NCI-H2107 (cell line): ENCODE results near the gene ADARB1.

Experiments
- DNase-seq: peaks from one replicate; lab custom pipeline; 2025; lab: John Stamatoyannopoulos, UW

The ADARB1 gene

DNA sequence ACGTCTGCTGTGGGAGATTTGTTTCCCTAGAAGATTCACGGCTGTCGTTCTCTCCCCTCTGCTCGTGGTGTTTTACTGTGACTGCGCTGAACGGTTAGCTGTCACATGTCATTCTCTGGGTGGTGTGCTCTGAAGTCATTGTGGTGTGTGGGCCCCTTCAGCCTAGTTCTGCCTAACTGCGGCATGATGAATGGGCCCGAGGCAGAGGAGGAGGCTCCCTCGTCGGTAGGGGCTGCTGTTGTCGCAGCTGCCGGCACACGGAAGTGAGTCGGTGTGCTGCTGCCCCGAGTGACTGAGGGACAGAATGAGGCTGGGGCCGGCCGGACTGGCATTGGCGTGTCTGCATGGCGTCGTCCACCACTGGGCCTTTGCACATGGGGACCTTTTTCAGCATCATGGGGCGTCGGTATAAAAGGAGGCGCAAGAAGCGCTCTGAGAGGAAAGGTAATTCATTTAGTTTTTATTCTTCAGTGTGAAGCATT is 77.9 kb downstream of the ADARB1 start:
- no peak for DNase-seq

- DNase-seq: no peak
Observed at GRCh38 chr21:45153358-45154318, 79.3 kb downstream of the ADARB1 start.

GRCh38 chr21:45154511-45155508 is 80.4 kb downstream of the ADARB1 start:
- no peak for DNase-seq

DNA sequence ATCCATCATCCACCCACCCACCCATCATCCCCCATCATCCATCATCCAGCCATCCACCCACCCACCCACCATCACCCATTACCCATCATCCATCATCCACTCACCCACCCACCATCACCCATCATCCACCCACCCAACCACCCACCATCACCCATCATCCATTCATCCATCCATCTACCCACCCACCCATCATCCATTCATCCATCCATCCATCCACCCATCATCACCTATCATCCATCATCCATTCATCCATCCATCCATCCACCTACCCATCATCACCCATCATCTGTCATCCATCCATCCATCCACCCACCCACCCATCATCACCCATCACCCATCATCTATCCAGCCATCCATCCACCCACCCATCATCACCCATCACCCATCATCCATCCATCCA is 81.5 kb downstream of the ADARB1 start:
- no peak for DNase-seq

- DNase-seq: no peak
Observed at GRCh38 chr21:45156459-45156858, 82.1 kb downstream of the ADARB1 start.

DNA sequence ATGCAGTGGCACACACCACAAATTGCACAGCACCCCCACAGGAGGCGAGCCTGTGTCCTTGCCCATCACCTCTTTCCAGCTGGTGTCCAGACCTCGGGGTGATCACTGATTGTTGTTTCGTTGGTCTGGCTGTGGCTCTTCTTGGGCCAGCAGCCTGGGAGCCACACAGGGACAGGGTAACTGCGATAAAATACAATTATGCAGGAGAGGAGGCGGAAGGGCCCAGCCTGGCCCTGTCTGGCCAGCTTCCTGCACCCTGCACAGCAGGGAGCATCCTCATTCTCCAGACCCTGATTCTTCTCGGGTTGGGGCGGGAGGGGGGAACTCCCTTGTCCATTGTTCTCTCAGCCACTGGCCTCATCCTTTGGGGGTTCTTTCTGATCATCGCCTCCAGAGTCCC is 83.6 kb downstream of the ADARB1 start:
- DNase-seq: no peak

DNA sequence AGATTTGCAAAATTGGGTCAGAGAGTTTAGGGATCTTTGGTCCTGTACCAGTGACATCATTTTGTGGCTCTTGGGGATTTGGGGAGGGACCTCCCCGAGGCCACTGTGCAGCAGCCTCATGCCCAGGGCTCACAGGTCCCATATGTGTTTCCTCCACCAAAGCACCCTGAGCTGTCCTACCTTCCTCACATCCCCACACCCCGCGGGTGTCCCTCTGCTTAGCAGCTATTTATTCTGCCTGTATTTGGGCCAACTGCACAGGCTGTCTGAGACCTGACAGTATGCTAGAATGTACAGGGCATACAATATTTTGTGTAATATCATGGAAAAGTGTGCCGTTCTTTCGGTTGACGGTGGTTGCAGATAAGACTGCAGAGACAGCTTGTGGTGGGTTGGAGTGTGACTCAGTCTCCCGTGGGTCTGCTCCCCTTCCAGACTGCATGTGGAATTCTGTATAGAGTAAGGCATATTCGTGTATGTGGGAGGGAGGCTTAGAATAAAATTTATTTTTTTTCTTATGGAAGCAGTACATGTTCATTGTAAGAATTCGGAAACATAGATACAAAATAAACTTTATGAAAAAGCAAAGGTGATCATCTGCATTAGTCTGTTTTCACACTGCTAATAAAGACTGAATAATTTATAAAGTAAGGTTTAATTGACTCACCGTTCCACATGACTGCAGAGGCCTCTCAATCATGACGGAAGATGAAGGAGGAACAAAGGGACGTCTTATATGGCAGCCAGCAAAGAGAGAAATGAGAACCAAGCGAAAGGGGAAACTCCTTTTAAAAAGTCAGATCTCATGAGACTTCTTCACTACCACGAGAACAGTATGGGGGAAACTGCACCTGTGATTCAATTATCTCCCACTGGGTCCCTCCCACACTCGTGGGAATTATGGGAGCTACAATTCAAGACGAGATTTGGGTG is 84.4 kb downstream of the ADARB1 start:
- DNase-seq: no peak

DNA sequence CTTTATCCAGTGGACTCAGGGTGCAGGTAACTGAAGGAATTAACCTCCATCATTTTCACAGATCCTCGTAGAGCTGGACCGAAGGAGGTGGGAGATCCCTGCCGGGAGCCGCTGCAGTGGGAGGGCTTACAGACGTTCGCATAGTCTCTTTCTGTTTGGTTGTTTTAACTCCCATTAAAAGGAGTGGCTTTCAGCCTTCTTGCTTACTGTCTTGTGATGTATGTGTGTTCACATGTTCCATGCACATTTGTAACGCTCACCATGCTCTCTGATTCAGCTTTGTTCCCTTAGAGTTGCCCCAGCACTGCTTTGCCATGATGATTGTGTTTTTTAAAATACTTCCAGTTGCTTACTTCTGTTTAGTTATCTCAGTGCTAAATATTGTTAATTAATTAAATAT is 85.8 kb downstream of the ADARB1 start:
- no peak for DNase-seq

GRCh38 chr21:45161038-45161945 is 86.9 kb downstream of the ADARB1 start:
- DNase-seq: no peak

DNA sequence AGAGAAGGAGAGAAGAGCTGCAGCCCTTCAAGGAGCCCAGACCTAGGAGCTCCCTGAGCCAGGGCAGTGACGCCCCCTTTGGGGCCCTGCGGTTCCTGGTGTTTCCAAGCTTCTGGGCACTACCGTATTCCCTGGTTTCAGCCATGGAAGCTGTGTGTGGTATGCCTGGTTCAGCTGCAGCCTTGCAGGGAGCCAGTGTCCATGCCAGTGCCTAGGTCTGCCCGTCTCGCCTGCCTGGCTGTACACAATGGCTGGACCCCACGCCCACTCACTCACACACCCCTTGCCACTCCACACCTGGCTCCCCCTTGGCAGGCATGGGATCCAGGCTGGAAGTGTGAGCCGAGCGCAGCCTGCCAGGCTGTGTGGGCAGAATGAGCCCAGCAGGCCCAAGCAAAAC is 87.7 kb downstream of the ADARB1 start:
- DNase-seq: no peak

- no peak for DNase-seq
Observed at GRCh38 chr21:45162809-45163208, 88.4 kb downstream of the ADARB1 start.

DNA sequence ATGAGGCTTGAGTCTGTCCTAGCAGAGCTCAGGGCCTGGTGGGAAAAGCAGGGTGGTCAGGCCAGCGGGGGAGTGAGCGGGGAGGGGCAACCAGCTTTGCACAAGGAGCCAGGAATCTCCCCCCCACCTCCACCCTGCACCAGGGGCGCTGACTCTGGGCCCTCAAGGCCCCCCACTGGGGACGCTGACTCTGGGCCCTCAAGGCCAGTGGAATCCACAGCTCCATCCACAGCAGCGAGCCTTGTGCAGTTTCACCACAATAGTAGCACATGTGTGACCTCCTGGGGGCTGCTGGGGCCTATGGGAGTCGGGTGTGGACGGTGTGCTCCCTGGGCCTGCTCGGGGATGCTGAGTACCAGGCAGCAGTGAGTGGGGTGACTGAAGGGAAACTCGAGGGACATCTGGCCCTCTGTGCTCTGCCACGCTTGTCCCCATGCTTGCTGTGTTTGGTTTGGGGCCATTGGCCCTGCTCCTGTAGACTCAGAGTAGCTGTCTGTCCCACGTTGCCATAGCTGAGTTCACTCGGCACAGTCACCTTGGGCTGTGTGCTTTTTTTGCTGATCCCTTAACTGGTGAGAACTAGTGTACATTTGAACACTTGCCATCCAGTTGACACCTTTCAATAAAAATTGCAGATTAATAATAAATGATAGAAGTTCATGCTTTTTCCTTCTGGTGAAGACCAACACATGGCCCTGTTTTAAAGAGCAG is 89.2 kb downstream of the ADARB1 start:
- DNase-seq: no peak

GRCh38 chr21:45164124-45164511 is 89.7 kb downstream of the ADARB1 start:
- DNase-seq: no peak

GRCh38 chr21:45164838-45165237 is 90.5 kb downstream of the ADARB1 start:
- DNase-seq: no peak

DNA sequence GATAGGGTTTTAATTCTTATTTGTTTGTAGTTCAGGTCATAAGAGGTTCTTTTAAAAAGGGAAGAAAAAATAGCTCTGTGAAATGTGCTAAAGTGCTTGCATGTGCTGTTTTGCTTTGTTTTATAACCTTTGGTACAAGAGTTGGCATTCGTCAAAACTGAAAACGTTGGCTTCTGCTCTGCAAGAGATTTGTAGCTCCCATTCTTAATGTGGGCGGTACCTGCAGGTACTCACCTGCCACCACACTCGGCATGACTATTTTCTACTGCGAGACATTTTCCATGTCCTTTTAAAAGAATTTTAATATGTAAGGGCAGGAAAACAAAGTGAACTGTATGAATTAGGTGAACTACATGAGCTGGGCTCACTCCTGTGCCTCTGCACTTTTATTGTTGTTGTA is 92.6 kb downstream of the ADARB1 start:
- no peak for DNase-seq

GRCh38 chr21:45167796-45168222 is 93.4 kb downstream of the ADARB1 start:
- no peak for DNase-seq

- no peak for DNase-seq
Observed at GRCh38 chr21:45168522-45168921, 94.1 kb downstream of the ADARB1 start.

DNA sequence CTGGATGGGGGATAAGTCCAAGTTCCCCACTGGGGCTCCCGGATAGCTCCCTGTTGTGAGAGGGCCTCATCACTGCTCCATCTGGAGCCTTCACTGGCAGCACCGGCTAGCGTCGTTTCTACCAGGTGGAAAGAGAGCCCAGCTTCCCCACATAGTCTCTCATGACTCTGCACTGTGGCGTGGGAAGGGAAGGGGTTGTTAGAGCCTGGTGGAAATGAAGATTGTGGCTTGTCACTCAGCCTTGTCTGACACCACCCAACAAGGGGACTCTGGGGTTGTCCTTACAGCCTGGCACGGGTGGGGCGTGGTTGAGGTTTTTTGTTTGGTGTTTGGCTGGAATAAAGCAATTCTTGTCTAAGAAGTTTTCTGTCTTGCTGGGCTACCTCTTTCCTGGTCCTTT is 94.6 kb downstream of the ADARB1 start:
- no peak for DNase-seq

DNA sequence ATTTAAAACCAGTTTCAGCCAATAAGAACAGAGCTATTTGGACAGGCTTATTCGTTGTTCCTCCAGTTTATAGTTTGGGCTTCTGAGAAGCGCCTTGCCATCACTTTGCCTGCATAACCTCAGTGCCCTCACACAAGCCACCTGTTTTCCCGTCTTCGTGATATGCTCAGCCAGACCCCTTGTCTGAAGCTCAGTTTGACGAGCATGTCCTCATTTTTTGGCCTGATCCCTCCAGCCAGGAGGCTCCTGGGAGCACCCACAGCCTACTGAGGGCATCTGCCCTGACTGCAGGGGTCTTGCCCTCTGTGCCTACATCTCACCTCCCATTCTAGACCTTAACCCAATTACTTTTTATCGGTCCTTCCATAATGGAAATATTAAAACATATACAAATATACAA is 95.3 kb downstream of the ADARB1 start:
- no peak for DNase-seq

DNA sequence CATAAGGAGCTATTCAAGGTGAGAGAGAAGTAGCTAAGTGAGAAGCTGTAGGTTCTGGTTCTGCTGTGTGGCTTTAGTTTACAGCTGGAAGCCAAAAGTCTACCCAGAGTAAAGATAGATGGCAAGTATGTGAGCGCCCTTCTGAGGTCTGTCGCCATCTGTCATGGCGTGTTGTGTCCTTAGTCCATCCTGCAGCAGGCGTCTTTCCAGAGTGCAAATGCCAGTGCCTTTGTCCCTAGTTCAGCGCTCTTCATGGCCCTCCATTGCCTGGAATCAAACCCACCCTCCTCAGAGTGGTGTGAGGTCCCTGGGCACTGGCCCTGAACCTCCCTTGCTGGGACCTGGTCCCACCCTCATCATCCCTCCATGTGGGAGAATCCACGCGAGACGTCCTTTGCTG is 96.6 kb downstream of the ADARB1 start:
- DNase-seq: no peak
